IMR-90 (cell line): ENCODE measurements around the gene DYNLRB1.

Source experiments
- CEBPB ChIP-seq: IDR thresholded peaks from 2 replicates; pipeline ENCODE4 v1.6.1; 2012; ENCODE audit warnings: low read depth, low read length, improper control_type of control experiment
- CTCF ChIP-seq: conservative IDR thresholded peaks from 2 replicates; pipeline ENCODE4 v1.5.1; 2012; ENCODE audit warnings: mild to moderate bottlenecking, low read depth, low read length, improper control_type of control experiment
- MAZ ChIP-seq: IDR thresholded peaks from 2 replicates; pipeline ENCODE4 v1.6.1; 2012; ENCODE audit warnings: low read depth, mild to moderate bottlenecking, low read length, improper control_type of control experiment, moderate library complexity, borderline replicate concordance
- RAD21 ChIP-seq: IDR thresholded peaks from 2 replicates; pipeline ENCODE4 v1.6.1; 2012; ENCODE audit warnings: low read length, improper control_type of control experiment

DNA sequence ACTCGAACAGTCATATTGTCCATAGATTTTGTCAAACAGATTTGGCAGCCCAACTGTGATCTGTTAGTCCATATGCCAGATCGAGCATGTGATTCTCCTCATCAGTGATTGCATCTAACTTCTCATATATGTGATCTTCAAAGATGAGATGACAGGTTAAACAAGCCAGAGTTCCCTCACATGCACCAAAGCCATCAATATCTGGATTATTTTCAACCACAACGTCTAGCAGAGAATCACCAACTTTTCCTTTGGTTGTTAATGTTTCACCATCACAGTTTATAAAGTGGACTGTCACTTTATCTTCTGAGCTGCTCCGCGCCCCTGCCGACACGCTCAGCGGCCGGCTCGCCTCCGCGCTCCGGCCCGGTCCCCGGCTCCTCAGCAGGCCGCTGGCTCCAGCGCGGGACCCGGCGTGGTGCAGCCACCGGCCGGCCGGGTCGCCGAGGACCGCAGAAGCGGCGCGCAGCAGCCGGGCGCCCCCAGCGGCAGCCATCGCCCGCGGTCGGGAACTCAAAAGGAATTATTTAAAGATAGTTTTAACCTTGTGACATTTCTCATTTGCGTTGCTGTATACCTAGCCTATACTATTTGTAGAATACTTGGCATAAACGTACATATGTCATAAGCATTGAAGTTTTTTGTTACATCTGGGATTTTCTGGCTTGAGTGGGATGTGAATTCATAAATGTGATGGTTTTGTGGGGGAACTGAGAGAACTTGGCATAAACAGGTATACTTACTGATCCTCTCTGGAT lies 40.1 kb upstream of the DYNLRB1 start:
- TF ChIP-seq CEBPB (no peak), CTCF (peak; percentile 74), MAZ (0 out of 2 replicates have a peak, but pooled peaks have one; percentile 13), RAD21 (peak; percentile 54)
